Left ventricle myocardium inferior (tissue), 1 donor: Measurements from ENCODE around the gene ZNF581. TPM values are rescaled to one million over a fixed set of nuclear protein-coding genes. Genes with fewer than 3 reads are reported as not detected.

ENCODE experiments used
- DNase-seq: peaks from one replicate; pipeline ENCODE4 v3.0.0-alpha.2; 2020
- H3K27ac ChIP-seq: fragments of 200-600 bp; replicated peaks from 2 replicates; pipeline ENCODE4 v1.8.0; 2021
- H3K27me3 ChIP-seq: fragments of 200-600 bp; 2 replicates; pipeline ENCODE4 v1.8.0; 2021; ENCODE audit warnings: low read depth
- H3K36me3 ChIP-seq: fragments of 200-600 bp; 2 replicates; pipeline ENCODE4 v1.8.0; 2021
- H3K4me1 ChIP-seq: fragments of 200-600 bp; 2 replicates; pipeline ENCODE4 v1.8.0; 2021
- H3K4me3 ChIP-seq: fragments of 200-600 bp; 2 replicates; pipeline ENCODE4 v1.8.0; 2021; ENCODE audit warnings: mild to moderate bottlenecking, moderate library complexity
- H3K9me3 ChIP-seq: fragments of 200-600 bp; replicated peaks from 2 replicates; pipeline ENCODE4 v1.8.0; 2021
- CTCF ChIP-seq: fragments of 200-600 bp; IDR thresholded peaks from 2 replicates; pipeline ENCODE4 v1.8.0; 2021; ENCODE audit warnings: antibody characterized with exemption, mild to moderate bottlenecking, borderline replicate concordance
- intact Hi-C: fragments of 100-400 bp; cut with micrococcal nuclease; formaldehyde crosslinking; loops from one replicate; pipeline ENCODE4 v1.11.0; 2022
- total RNA-seq: library from RNA; stranded (reverse); fragmentation: NEBNext Ultra II Directional; extraction: Animal tissue kit (Norgen Biotek cat#: 25700); gene quantifications from one replicate; pipeline ENCODE4 v1.2.1, GENCODE V29; 2021
- donor health status: DM: no; HTN: yes; CAD: no; lungs with severe emphysema.

ZNF581 gene
- total RNA-seq, 1 donor from 2014 or later, result 7.1 TPM

- H3K4me1 ChIP-seq, result peaks cover 87% of the 10 kb centered on the region
- peaks cover 44% of the 10 kb centered on the region for H3K36me3 ChIP-seq
- intact Hi-C loops, result no loop called here
- no peaks in the 10 kb centered on the region for H3K27me3 ChIP-seq
- peak; percentile 97 for DNase-seq
- TF ChIP-seq CTCF, result no peak
- peak within 1 kb of the TSS; percentile 97 for H3K27ac ChIP-seq
- H3K9me3 ChIP-seq, result no peaks in the 10 kb centered on the region
- H3K4me3 ChIP-seq, result peak within 1 kb of the TSS; percentile 93
These were observed 31.6 kb downstream of the ZNF581 start, which contains the start of gene EPN1 for GRCh38 chr19:55674841-55675660. TSS of gene EPN1 (plus strand) at chr19:55675226. CDS start at chr19:55678628, 3,402 bp downstream.

GRCh38 chr19:55675661-55676354 is 32.4 kb downstream of the ZNF581 start:
- H3K4me1 ChIP-seq, result peaks cover 87% of the 10 kb centered on the region
- DNase-seq, result no peak
- H3K9me3 ChIP-seq, result no peaks in the 10 kb centered on the region
- H3K27ac ChIP-seq, result peak overlapping the region; percentile 97
- H3K4me3 ChIP-seq, result peak overlapping the region; percentile 93
- TF ChIP-seq CTCF, result no peak
- peaks cover 44% of the 10 kb centered on the region for H3K36me3 ChIP-seq
- H3K27me3 ChIP-seq, result no peaks in the 10 kb centered on the region
- intact Hi-C loops, result no loop called here

- intact Hi-C loops, result no loop called here
- no peaks in the 10 kb centered on the region for H3K9me3 ChIP-seq
- H3K4me1 ChIP-seq, result peaks cover 88% of the 10 kb centered on the region
- no peak for TF ChIP-seq CTCF
- no peak for DNase-seq
- H3K4me3 ChIP-seq, result peak overlapping the region; percentile 93
- peaks cover 49% of the 10 kb centered on the region for H3K36me3 ChIP-seq
- H3K27me3 ChIP-seq, result no peaks in the 10 kb centered on the region
- peak overlapping the region; percentile 97 for H3K27ac ChIP-seq
These were observed 32.9 kb downstream of the ZNF581 start for GRCh38 chr19:55676383-55676782.

GRCh38 chr19:55676889-55677505 is 33.5 kb downstream of the ZNF581 start:
- intact Hi-C loops, result no loop called here
- H3K36me3 ChIP-seq, result peaks cover 55% of the 10 kb centered on the region
- TF ChIP-seq CTCF, result no peak

GRCh38 chr19:55677572-55678028 is 34.2 kb downstream of the ZNF581 start:
- TF ChIP-seq CTCF, result no peak
- Histone ChIP-seq H3K4me3 (peak overlapping the region; percentile 93), H3K36me3 (peaks cover 57% of the 10 kb centered on the region), H3K27me3 (no peaks in the 10 kb centered on the region), H3K4me1 (peaks cover 82% of the 10 kb centered on the region), H3K27ac (peak overlapping the region; percentile 97), H3K9me3 (no peaks in the 10 kb centered on the region)
- intact Hi-C loops, result no loop called here
- DNase-seq, result no peak

More at GRCh38 chr19:55676889-55677505, 33.5 kb downstream of the ZNF581 start:
- H3K9me3 ChIP-seq, result no peaks in the 10 kb centered on the region
- no peak for DNase-seq
- H3K4me3 ChIP-seq, result peak overlapping the region; percentile 93
- peak overlapping the region; percentile 97 for H3K27ac ChIP-seq
- peaks cover 82% of the 10 kb centered on the region for H3K4me1 ChIP-seq
- H3K27me3 ChIP-seq, result no peaks in the 10 kb centered on the region
